Measurements from ENCODE around the gene SLC1A7.
A peak's percentile ranks its signal among the peaks of the same experiment; 100 is the strongest.

The SLC1A7 gene

DNA sequence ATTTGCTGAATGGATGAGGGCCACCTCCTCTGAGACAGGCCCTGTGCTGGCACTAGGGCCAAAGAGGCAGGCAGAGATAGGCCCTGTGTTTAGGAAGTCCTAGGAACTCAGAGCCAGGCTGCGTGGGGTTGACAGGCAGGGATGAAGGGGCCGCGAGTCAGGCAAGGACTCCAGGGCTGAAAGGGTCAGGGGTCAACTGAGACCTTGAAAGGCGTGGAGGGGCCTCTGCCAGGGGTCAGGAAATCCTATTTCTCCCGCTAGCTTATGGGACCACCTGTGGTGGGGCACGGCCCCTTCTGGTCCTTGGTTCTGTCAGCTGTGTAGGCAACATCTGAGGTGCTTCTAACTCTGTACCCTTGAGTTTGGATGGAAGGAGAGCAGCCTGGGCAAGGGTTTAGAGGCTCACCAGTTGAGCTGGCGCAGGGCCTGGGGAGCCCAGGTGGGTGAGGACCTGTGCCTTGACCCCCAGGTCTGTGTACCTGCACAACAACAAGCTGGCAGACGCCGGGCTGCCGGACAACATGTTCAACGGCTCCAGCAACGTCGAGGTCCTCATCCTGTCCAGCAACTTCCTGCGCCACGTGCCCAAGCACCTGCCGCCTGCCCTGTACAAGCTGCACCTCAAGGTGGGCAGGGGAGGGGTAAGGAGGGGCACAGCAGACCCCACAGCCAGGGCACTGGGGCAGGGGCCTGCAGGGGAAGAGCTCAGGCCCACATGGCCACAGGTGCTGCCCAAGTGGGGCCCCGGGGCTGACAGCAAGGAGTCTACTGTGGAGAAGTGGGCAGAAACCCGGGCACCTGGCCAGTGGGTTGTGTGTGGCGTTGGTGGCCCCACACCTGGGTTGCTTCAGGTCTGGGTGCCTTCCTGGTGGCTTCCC lies 65.5 kb downstream of the SLC1A7 start:
- no peak overlapping the region for H3K4me3 ChIP-seq (ENCODE audit: low read depth, low read length)
- TF ChIP-seq, protein P1, sequence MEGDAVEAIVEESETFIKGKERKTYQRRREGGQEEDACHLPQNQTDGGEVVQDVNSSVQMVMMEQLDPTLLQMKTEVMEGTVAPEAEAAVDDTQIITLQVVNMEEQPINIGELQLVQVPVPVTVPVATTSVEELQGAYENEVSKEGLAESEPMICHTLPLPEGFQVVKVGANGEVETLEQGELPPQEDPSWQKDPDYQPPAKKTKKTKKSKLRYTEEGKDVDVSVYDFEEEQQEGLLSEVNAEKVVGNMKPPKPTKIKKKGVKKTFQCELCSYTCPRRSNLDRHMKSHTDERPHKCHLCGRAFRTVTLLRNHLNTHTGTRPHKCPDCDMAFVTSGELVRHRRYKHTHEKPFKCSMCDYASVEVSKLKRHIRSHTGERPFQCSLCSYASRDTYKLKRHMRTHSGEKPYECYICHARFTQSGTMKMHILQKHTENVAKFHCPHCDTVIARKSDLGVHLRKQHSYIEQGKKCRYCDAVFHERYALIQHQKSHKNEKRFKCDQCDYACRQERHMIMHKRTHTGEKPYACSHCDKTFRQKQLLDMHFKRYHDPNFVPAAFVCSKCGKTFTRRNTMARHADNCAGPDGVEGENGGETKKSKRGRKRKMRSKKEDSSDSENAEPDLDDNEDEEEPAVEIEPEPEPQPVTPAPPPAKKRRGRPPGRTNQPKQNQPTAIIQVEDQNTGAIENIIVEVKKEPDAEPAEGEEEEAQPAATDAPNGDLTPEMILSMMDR (conservative IDR thresholded peaks at IDR 0.05; ENCODE audit: low read depth, low read length): no peak
- DNase-seq (ENCODE audit: low read depth): no peak

DNA sequence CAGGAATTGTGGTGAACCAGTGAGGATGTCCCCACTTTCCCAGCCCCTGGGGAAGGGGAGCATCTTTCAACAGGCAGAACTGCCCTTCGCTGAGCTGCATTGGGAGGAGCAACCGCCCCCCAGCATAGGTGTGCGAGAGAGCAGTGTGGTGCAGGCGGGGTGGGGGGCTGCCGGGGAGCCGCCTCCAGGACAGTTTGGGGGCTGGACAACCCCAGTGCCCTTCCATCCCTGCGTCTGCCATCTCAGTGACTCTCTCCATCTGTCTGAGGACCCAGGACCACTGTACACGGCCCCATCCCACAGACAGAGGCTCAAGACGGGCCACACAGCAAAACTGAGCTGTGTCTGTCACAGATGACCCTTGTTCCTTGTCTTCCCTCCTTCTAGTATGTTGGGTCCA lies 66.3 kb downstream of the SLC1A7 start:
- DNase-seq (ENCODE audit: low read depth): no peak
- no peak overlapping the region for H3K4me3 ChIP-seq (ENCODE audit: low read depth, low read length)
- TF ChIP-seq, protein P1 (conservative IDR thresholded peaks at IDR 0.05; ENCODE audit: low read depth, low read length): no peak

DNA sequence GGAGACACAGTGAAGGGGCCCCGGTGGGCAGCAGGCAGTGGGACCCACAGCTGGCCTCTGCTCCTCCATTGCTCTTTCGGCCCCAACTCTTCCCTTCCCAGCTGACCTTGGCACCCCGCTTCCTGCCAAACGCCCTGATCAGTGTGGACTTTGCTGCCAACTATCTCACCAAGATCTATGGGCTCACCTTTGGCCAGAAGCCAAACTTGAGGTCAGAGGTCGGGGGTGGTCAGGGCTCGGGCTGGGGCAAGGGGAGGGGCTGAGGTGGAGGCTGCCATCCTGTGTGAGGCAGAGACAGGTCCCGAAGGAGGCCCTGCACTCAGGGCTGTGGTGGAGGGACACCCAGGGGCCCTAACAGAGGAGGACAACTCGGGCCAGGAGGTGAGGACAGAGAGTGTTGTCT lies 66.7 kb downstream of the SLC1A7 start:
- DNase-seq (ENCODE audit: low read depth): no peak
- TF ChIP-seq, protein P1 (conservative IDR thresholded peaks at IDR 0.05; ENCODE audit: low read depth, low read length): no peak
- H3K4me3 ChIP-seq (ENCODE audit: low read depth, low read length): no peak overlapping the region

DNA sequence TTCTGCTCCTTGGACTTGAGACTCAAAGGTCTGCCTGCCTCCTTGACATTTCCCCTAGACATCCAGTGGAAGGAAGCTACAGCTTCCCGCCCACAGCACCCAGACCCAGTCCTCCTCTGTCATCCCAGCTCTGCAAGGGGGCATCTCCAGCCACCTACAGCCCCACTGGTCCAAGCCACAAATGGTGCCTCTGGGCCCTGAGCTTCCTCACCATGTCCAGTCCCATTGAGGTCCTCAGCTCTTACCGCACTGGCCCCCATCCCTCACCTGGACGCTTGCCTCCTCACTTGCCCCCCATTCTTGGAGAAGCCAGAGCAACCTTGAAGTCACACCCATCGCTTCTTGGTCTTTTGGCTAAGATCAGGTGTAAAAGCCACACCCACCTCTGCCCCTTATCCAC lies 67.2 kb downstream of the SLC1A7 start:
- TF ChIP-seq, protein P1 (conservative IDR thresholded peaks at IDR 0.05; ENCODE audit: low read depth, low read length): no peak
- H3K4me3 ChIP-seq (ENCODE audit: low read depth, low read length): no peak overlapping the region
- DNase-seq (ENCODE audit: low read depth): no peak

DNA sequence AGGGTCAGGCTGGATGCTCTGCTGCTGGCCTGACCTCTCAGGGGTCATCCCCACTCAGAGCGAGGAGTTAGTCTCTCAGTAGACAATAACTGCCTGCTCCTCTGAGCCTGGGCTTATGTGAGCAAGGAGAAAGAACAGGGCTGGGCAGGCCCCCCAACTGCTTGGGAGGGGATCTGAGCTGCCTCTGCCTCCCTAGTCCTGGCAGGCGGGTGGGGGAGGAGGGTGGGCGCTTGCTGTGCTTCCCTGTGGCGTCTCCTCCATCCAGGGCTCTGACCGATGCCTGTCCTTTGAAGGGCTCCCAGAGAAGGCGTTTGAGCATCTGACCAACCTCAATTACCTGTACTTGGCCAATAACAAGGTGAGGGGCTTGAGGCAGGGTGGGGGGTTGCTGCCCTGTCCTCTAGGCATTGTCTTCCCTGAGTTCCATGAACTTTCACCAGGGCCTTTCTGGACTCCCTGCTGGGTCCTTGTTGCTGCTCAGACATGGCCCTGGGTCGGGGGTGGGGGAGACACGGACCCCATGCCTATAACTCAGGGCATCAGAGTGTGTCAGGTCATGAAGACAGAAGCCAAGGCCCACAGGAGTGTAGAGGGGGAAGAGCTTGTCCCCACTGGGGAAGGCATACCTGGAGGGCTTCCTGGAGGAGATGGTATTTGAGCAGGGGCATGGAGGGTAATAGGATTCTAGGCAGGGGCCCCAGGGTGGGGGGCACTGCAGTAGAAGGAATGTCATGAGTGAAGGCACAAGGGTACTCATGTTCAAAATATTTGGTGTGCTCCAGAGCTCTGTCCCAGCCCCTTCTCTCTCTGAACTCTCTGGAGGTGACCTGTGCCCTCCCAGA lies 67.9 kb downstream of the SLC1A7 start:
- H3K4me3 ChIP-seq (ENCODE audit: low read depth, low read length): no peak overlapping the region
- DNase-seq (ENCODE audit: low read depth): no peak
- TF ChIP-seq, protein P1 (conservative IDR thresholded peaks at IDR 0.05; ENCODE audit: low read depth, low read length): no peak

DNA sequence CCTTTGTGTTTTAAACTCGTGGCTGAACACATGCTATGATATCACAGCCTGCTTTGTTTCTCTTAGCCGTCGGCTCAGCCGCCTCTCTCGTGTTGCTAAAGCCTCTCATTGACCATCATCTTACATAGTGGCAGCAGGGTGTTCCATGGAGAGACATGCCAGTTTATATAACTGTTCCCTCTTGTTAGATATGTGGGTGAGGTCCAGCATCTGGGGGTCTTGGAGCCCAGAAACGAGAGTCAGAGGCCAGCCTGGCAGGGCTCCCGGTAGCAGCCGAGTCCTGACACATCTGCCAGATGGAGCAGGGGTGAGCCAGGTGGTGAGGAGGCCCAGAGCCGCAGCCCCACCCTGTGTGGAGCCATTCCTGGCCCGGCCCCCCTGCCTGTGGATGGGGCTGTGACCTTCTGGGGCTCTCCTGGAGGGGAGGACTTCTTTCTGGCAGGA lies 68.5 kb downstream of the SLC1A7 start:
- DNase-seq (ENCODE audit: low read depth): peak; percentile 42
- TF ChIP-seq, protein P1 (conservative IDR thresholded peaks at IDR 0.05; ENCODE audit: low read depth, low read length): no peak

More for the DNA sequence above, 68.5 kb downstream of the SLC1A7 start:
- H3K4me3 ChIP-seq (ENCODE audit: low read depth, low read length): no peak overlapping the region

Measured in choroid plexus epithelial cell (primary cell).